Measurements from ENCODE around the gene OTOA. TPM values are rescaled to one million over a fixed set of nuclear protein-coding genes. Genes with fewer than 3 reads are reported as not detected.
"Not testable (repeated sequence)": the region's sequence is repeated elsewhere in the genome, so short reads cannot be mapped to it uniquely, and the experiment has no call there.

Gene OTOA
- total RNA-seq, 1 donor from 2014 or later: 0.10 TPM

DNA sequence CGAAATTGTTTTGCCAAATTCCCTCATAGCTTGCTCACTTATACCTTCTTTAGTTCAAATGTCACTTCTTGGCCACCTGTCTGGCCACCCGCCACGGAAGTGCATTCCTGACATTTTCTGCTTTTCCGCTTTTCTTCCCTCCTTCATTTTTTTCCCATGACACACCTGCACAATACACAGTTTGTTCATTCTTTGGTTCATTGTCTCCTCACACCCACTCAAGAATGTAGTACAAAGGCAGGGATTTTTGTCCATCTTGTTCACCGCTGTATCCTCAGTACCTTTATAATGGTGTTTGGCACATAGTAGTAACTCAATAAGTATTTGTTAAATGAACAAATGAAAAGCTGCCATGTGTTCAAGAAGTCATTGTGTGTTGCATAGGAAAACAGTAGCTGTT, 116.8 kb downstream of the OTOA start:
- DNase-seq (ENCODE audit: low spot score); H3K36me3 Mint-ChIP-seq (ENCODE audit: low read depth); H3K27me3 Mint-ChIP-seq (ENCODE audit: low read depth); H3K4me3 Mint-ChIP-seq (ENCODE audit: unreplicated experiment); H3K27ac Mint-ChIP-seq (ENCODE audit: unreplicated experiment); H3K4me1 Mint-ChIP-seq (ENCODE audit: low read depth); H3K9me3 Mint-ChIP-seq (ENCODE audit: low read depth): not testable (repeated sequence)

DNA sequence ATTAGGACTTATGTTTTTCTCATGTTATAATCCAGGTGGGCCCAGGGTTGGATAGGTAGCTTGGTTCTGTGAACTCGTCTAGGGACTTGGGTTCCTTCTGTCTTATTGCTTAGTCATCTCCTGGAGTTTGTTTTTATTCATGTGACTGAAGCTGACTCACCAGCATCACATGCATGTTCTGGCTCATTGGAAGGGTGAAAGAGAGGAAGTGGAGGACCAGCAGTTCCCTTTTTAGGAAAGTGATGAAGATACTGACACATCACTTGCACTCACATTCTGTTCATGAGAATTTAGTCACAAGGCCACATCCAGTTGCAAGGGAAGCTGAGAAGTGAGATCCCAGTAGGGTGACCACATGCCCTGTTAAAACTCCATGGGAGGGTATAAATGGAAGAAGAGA, 126.7 kb downstream of the OTOA start:
- not testable (repeated sequence) for H3K4me1 Mint-ChIP-seq (ENCODE audit: low read depth); H3K27me3 Mint-ChIP-seq (ENCODE audit: low read depth); H3K4me3 Mint-ChIP-seq (ENCODE audit: unreplicated experiment); H3K36me3 Mint-ChIP-seq (ENCODE audit: low read depth); DNase-seq (ENCODE audit: low spot score); H3K27ac Mint-ChIP-seq (ENCODE audit: unreplicated experiment); H3K9me3 Mint-ChIP-seq (ENCODE audit: low read depth)

DNA sequence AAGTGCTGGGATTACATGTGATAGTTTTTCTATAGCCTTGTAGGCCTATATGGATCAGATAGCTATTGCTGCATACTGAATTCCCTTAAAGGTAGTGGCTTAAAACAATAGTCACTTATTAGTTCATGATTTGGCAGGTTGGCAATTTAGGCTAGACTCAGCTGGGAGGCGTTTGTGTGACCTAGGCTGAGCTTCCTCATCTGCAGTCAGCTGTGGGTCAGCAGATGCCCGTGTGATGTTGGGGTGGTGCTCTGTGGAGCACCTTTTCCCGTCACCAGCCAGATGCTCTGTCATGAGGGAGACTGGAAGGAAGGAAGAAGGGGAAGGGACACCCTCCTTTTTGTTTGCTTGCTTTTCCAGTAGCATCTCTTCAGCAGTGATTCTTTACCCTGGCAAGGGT, 129.5 kb downstream of the OTOA start:
- H3K36me3 Mint-ChIP-seq (ENCODE audit: low read depth); DNase-seq (ENCODE audit: low spot score); H3K4me3 Mint-ChIP-seq (ENCODE audit: unreplicated experiment); H3K9me3 Mint-ChIP-seq (ENCODE audit: low read depth); H3K27ac Mint-ChIP-seq (ENCODE audit: unreplicated experiment); H3K4me1 Mint-ChIP-seq (ENCODE audit: low read depth); H3K27me3 Mint-ChIP-seq (ENCODE audit: low read depth): not testable (repeated sequence)

DNA sequence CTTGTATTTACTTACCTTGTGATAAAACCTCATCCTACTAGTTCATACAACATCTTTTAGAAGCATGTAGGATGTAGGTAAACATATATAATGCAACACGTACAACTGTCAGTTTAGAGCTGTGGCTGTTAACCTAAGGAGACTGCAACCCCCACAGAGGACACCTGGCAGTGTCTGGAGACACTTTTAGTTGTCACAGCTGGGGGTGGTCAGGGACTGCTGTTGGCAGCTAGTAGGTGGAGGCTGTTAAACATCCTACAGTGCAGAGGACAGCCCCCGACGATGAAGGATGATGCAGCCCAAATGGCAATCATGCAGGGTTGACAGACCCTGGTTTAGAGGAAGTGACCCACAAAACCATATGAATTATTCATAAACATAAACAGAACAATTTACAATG, 134.8 kb downstream of the OTOA start:
- H3K27me3 Mint-ChIP-seq (ENCODE audit: low read depth); H3K9me3 Mint-ChIP-seq (ENCODE audit: low read depth); H3K4me3 Mint-ChIP-seq (ENCODE audit: unreplicated experiment); H3K27ac Mint-ChIP-seq (ENCODE audit: unreplicated experiment); DNase-seq (ENCODE audit: low spot score); H3K36me3 Mint-ChIP-seq (ENCODE audit: low read depth); H3K4me1 Mint-ChIP-seq (ENCODE audit: low read depth): not testable (repeated sequence)

DNA sequence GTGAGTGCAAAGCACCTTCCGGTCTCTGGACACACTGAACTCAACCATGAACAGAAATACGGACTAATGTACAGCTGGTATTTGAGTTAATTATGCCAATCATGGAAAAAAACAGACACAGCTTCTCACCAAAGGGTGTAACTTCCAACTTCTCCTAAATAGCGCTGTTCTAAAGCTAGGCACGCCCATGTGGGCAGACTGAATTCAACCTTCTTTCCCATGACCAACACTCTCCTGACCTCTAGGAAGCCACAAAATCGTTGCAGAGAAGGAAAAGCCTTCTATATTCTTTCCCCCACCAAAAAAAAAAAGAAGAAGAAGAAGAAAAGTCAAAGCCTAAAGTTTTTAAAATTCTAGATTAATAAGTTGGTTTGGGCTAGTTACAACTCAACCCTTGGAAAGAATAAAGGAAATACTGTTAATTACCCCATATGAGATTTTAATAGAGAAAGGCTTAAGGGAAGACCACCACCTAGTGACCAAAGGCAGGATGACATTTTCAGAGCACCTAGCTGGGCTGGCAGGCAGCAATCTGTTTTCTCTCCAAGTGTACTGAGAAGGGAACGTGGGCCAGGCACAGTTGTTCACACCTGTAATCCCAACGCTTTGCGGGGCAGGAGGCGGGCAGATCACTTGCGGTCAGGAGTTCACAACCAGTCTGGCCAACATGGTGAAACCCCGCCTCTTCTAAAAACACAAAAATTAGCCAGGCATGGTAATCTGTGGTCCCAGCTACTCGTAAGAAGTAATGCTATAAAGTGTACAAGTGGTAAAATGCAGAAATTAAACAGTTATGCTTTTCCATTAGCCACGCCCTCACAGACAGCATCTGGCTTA, 138.0 kb downstream of the OTOA start:
- not testable (repeated sequence) for H3K4me1 Mint-ChIP-seq (ENCODE audit: low read depth); DNase-seq (ENCODE audit: low spot score); H3K4me3 Mint-ChIP-seq (ENCODE audit: unreplicated experiment); H3K36me3 Mint-ChIP-seq (ENCODE audit: low read depth); H3K27me3 Mint-ChIP-seq (ENCODE audit: low read depth); H3K9me3 Mint-ChIP-seq (ENCODE audit: low read depth); H3K27ac Mint-ChIP-seq (ENCODE audit: unreplicated experiment)
- TF ChIP-seq, protein P1, sequence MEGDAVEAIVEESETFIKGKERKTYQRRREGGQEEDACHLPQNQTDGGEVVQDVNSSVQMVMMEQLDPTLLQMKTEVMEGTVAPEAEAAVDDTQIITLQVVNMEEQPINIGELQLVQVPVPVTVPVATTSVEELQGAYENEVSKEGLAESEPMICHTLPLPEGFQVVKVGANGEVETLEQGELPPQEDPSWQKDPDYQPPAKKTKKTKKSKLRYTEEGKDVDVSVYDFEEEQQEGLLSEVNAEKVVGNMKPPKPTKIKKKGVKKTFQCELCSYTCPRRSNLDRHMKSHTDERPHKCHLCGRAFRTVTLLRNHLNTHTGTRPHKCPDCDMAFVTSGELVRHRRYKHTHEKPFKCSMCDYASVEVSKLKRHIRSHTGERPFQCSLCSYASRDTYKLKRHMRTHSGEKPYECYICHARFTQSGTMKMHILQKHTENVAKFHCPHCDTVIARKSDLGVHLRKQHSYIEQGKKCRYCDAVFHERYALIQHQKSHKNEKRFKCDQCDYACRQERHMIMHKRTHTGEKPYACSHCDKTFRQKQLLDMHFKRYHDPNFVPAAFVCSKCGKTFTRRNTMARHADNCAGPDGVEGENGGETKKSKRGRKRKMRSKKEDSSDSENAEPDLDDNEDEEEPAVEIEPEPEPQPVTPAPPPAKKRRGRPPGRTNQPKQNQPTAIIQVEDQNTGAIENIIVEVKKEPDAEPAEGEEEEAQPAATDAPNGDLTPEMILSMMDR (IDR thresholded peaks at IDR 0.05): peak; percentile 80

DNA sequence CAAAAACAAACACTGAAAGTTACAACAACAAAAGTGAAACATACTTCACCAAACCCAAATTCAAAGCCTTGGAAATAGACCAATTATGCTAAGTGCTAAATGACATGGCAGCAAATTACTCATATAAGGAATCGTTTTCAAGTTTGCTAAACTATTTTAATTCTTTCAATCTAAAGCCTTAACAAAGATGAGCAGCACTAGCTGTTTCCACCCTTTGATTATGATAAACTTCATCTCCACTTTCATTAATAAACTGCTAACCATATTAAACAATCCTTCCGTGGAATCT, 138.6 kb downstream of the OTOA start:
- not testable (repeated sequence) for H3K36me3 Mint-ChIP-seq (ENCODE audit: low read depth); H3K27me3 Mint-ChIP-seq (ENCODE audit: low read depth); H3K9me3 Mint-ChIP-seq (ENCODE audit: low read depth); H3K4me3 Mint-ChIP-seq (ENCODE audit: unreplicated experiment); H3K27ac Mint-ChIP-seq (ENCODE audit: unreplicated experiment); DNase-seq (ENCODE audit: low spot score); H3K4me1 Mint-ChIP-seq (ENCODE audit: low read depth)

Other genes starting within 250 kb of the OTOA start
- gene METTL9, start 64.4 kb upstream of the OTOA start, total RNA-seq: 77.1 to 88.6 TPM (median 82.8 TPM) in 3 replicates
- not detected in 3 replicates for gene IGSF6, start 11.4 kb upstream of the OTOA start, total RNA-seq
- 78.5 to 116 TPM (median 81.4 TPM) in 3 replicates for gene NPIPB4, start 193.8 kb downstream of the OTOA start, total RNA-seq

Data from chondrocyte (in vitro differentiated cells).